GM12873 (cell line): ENCODE measurements around the gene MRPL43.

Experiments
- TF ChIP-seq, protein P1 (sequence below): IDR thresholded peaks from 2 replicates; pipeline ENCODE4 v1.5.1; 2012; ENCODE audit warnings: low read depth, mild to moderate bottlenecking, moderate library complexity, low read length, control low read depth; ENCODE audit not compliant: insufficient read depth; ENCODE audit errors: missing control alignments

Gene MRPL43

DNA sequence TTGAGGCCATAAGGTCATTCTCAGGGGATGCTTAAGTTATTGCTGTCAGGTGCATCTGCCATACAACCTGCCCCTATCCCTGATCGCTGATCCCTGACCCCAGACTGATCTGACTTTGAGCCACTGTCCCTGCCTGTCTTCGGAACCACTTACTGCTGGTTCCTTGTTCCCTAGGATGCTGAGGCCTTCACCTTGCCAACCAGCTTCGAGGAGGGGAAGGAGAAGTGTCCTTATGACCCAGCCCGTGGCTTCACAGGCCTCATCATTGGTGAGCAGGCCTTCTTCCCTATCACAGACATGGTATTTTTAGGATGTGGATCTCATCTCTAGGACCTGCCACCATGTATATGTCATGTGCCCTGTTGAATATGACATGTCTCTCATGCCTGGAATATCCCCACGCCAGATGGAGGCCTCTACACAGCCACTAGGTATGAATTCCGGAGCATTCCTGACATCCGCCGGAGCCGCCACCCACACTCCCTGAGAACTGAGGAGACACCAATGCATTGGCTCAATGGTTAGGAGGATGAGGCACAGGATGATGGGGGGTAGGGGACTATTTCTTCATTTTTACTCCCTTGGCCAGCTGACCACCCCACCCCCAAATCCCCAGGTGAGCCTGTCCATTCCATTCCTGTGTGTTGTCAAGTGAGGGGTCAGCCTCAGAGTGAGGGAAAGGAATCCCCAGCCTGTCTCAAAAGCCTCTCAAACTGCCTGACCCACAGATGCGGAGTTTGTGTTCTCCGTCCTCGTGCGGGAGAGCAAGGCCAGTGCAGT is 9.0 kb downstream of the MRPL43 start:
- TF ChIP-seq, protein P1, sequence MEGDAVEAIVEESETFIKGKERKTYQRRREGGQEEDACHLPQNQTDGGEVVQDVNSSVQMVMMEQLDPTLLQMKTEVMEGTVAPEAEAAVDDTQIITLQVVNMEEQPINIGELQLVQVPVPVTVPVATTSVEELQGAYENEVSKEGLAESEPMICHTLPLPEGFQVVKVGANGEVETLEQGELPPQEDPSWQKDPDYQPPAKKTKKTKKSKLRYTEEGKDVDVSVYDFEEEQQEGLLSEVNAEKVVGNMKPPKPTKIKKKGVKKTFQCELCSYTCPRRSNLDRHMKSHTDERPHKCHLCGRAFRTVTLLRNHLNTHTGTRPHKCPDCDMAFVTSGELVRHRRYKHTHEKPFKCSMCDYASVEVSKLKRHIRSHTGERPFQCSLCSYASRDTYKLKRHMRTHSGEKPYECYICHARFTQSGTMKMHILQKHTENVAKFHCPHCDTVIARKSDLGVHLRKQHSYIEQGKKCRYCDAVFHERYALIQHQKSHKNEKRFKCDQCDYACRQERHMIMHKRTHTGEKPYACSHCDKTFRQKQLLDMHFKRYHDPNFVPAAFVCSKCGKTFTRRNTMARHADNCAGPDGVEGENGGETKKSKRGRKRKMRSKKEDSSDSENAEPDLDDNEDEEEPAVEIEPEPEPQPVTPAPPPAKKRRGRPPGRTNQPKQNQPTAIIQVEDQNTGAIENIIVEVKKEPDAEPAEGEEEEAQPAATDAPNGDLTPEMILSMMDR: no peak

DNA sequence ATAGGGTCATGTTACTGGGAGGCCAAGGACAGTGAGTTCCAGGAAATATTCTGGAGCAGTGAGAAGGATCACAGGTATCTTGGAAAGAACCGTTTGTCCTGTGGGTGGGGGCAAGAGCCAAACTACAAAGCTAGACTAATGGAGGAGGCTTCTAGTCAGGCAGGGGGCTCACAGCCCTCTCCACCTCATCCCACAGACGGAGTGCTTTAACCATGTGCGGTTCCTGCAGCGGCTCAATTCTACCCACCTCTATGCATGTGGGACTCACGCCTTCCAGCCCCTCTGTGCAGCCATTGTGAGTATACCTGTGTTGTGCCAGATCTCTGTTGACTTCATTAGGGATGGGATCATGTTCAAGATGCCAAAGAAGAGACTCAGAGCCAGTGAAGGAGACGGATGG is 9.9 kb downstream of the MRPL43 start:
- TF ChIP-seq, protein P1: no peak

DNA sequence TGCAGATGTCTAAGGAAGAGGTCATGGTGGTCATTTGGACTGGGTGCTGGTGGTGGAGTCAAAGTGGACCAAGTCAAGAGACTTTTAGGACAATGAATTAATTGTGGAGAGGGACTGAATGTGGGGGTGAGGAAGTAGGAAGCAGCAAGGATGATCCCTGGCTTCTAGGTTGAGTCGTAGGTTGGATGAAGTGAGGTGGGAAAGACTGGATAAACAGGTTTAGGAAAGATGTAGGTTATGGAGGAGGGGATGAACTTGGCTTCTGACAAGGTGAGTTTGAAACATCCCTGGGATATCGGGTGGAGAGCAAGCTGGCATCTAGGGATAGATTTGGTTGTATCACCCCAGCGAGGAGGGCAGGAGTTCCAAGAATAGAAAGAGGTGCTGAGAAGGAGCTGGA is 10.4 kb downstream of the MRPL43 start:
- TF ChIP-seq, protein P1: no peak

DNA sequence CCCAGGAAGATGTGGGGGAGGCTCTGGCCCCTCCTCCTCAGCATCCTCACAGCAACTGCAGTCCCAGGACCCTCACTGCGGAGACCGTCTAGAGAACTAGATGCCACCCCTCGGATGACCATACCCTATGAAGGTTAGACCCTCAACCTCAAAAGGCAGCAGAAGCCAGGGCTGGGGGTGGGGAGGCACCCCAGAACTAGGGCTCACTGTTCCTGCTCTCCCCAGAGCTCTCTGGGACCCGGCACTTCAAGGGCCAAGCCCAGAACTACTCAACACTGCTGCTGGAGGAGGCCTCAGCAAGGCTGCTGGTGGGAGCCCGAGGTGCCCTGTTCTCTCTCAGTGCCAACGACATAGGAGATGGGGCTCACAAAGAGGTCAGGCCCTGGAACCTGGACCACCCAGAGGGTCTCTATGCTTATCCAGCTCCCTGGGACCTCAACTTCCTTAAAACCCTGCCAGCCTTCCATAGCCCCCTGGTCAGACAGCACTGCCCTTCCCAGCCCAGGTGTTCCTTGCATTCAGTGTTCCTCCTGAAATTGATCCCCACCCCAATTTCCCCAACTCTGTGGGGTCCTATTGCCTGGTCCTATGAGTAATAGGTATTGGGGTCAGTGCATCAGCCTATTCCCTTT is 14.3 kb downstream of the MRPL43 start:
- TF ChIP-seq, protein P1: no peak

DNA sequence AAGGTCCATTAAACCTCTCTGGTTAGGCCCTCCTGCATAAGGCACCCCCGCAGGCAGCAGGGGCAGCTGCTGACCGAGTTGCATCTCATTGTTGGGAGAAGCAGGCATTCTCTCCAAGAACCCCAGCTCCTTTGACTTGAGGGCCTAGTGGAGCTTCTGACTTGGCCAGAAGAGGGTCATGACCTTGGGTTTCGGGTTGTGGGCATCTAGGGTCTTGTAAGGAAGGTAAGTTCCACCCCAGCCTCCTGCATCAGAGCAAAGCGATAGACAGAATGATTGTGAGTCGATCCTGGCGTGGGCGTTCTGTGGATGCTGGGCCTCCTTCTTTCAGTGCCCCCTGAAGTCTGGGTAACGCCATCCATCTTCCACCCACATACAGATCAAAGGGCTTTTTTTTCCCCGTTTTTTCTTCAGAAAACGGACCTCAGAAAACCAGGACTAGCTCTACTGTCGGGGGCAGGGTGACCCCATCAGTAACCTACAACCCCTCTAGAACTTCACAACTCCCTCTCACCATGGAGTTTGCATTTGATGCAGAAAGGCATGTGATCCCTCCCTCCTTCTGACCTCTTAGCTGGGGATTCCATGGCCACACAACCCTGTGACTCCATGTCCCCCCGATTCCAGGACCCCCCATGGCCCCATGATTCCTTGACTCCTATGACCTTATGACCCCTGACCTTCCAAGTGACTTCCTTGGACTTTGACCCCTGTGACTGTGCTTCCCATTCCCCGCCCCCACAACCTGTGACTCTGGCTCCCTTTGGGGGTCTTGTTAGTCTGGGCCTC is 15.0 kb downstream of the MRPL43 start:
- TF ChIP-seq, protein P1: no peak

DNA sequence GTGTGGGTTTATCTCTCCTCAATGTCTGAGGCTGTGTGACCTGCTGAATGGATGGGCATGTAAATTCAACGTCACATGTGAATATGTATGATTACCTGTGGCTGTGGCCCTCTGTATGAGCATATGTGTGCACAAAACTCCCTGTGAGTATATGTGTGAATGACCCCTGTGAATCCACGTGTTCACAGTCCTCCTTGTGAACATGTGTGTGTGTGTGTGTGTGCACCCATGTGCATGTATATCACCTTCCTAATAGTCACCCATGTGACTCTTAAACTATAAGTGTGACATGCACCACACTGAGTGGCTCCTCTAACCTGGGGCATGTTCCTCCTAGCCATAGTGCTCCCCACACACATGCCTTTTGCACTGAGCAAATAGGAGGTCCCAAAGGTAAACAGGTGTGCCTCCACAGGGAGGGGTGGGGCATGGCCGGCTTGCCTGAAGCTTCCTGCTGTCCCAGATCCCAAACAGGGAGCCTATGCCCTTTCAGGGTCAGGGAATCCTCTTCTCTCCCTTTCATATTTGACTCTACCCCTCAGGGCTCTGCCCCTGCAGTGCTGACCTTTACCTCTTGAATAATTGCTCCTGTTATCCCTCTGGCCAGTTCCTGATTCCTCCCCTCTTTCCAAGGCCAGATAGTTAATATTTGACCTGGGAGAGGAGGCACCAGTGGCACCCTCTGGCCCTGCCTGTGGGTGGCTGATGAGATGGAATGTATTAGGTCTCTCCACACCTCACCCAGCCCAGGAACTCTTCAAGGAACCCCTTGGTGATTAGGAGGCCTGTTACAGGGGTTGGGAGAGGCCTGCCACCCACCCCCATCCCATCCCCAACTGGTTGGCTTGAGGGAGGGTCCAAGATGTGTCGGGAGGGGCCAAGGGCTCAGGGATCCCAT is 16.1 kb downstream of the MRPL43 start:
- TF ChIP-seq, protein P1: no peak
